SK-N-MC (cell line): Measurements from ENCODE around the gene FAM20C.

Experiments
- DNase-seq: peaks from one replicate; pipeline ENCODE4 v3.0.0-alpha.2; 2011; ENCODE audit warnings: low read depth, low spot score
- H3K27ac ChIP-seq: fragments of 200-600 bp; sonication (generic); 2 replicates; pipeline ENCODE4 v1.5.1; 2016; ENCODE audit warnings: mixed run types
- H3K36me3 ChIP-seq: fragments of 200-600 bp; sonication (generic); 2 replicates; pipeline ENCODE4 v1.6.1; 2017; ENCODE audit warnings: antibody characterized with exemption, low read length, mixed read lengths; ENCODE audit not compliant: insufficient read depth
- H3K4me3 ChIP-seq: fragments of 200-600 bp; sonication (generic); 2 replicates; pipeline ENCODE4 v1.5.1; 2016
- H3K9ac ChIP-seq: fragments of 200-600 bp; sonication (generic); 2 replicates; pipeline ENCODE4 v1.8.0; 2017; ENCODE audit warnings: mixed run types, mixed read lengths; ENCODE audit not compliant: insufficient read length
- H3K9me3 ChIP-seq: fragments of 200-600 bp; sonication (generic); 2 replicates; pipeline ENCODE4 v1.6.1; 2017; ENCODE audit warnings: low read depth, mild to moderate bottlenecking, antibody characterized with exemption, low read length, moderate library complexity, mixed read lengths
- EZH2 ChIP-seq: fragments of 200-600 bp; sonication (generic); IDR thresholded peaks from one replicate; pipeline ENCODE4 v1.6.1; 2017; ENCODE audit warnings: antibody characterized with exemption
- FOXP2 ChIP-seq: optimal IDR thresholded peaks from 2 replicates; pipeline ENCODE3; 2011; ENCODE audit warnings: mild to moderate bottlenecking, moderate library complexity; ENCODE audit not compliant: insufficient read depth; ENCODE audit errors: extremely low read length, control extremely low read depth
- POLR2AphosphoS5 ChIP-seq: IDR thresholded peaks from 2 replicates; pipeline ENCODE4 v1.6.1; 2012; ENCODE audit warnings: mild to moderate bottlenecking, low read depth, low read length, borderline replicate concordance

FAM20C gene

GRCh38 chr7:245574-246295 is 53.4 kb downstream of the FAM20C start:
- Histone ChIP-seq H3K9me3 (no peaks in the 10 kb centered on the region), H3K9ac (no peak overlapping the region), H3K4me3 (no peak overlapping the region), H3K27ac (no peak overlapping the region), H3K36me3 (no peaks in the 10 kb centered on the region)
- no peak for TF ChIP-seq EZH2
- TF ChIP-seq FOXP2, result no peak
- no peak for TF ChIP-seq POLR2AphosphoS5
- DNase-seq, result no peak

GRCh38 chr7:246451-246850 is 54.1 kb downstream of the FAM20C start:
- Histone ChIP-seq H3K9ac (no peak overlapping the region), H3K9me3 (no peaks in the 10 kb centered on the region), H3K27ac (no peak overlapping the region), H3K4me3 (no peak overlapping the region), H3K36me3 (no peaks in the 10 kb centered on the region)
- no peak for DNase-seq
- TF ChIP-seq EZH2 (no peak), FOXP2 (no peak), POLR2AphosphoS5 (no peak)

- Histone ChIP-seq H3K36me3 (no peaks in the 10 kb centered on the region), H3K4me3 (no peak overlapping the region), H3K27ac (no peak overlapping the region), H3K9ac (no peak overlapping the region), H3K9me3 (no peaks in the 10 kb centered on the region)
- TF ChIP-seq FOXP2, result no peak
- no peak for TF ChIP-seq EZH2
- no peak for TF ChIP-seq POLR2AphosphoS5
- DNase-seq, result no peak
Measured at GRCh38 chr7:247181-247580, 54.8 kb downstream of the FAM20C start.

GRCh38 chr7:247636-248035 is 55.3 kb downstream of the FAM20C start:
- Histone ChIP-seq H3K9me3 (no peaks in the 10 kb centered on the region), H3K27ac (no peak overlapping the region), H3K4me3 (no peak overlapping the region), H3K36me3 (no peaks in the 10 kb centered on the region), H3K9ac (no peak overlapping the region)
- DNase-seq, result no peak
- no peak for TF ChIP-seq FOXP2
- no peak for TF ChIP-seq EZH2
- no peak for TF ChIP-seq POLR2AphosphoS5

- Histone ChIP-seq H3K4me3 (no peak overlapping the region), H3K27ac (no peak overlapping the region), H3K9me3 (no peaks in the 10 kb centered on the region), H3K36me3 (no peaks in the 10 kb centered on the region), H3K9ac (no peak overlapping the region)
- no peak for DNase-seq
- no peak for TF ChIP-seq EZH2
- no peak for TF ChIP-seq FOXP2
- no peak for TF ChIP-seq POLR2AphosphoS5
Measured at GRCh38 chr7:248732-249435, 56.5 kb downstream of the FAM20C start.

GRCh38 chr7:249989-250388 is 57.6 kb downstream of the FAM20C start:
- DNase-seq, result no peak
- Histone ChIP-seq H3K9me3 (no peaks in the 10 kb centered on the region), H3K36me3 (no peaks in the 10 kb centered on the region), H3K27ac (no peak overlapping the region), H3K4me3 (no peak overlapping the region), H3K9ac (no peak overlapping the region)
- TF ChIP-seq POLR2AphosphoS5 (no peak), EZH2 (no peak), FOXP2 (no peak)

- no peaks in the 10 kb centered on the region for H3K9me3 ChIP-seq
- no peak overlapping the region for H3K4me3 ChIP-seq
- no peak for TF ChIP-seq POLR2AphosphoS5
- H3K36me3 ChIP-seq, result no peaks in the 10 kb centered on the region
- no peak for DNase-seq
- H3K27ac ChIP-seq, result no peak overlapping the region
- H3K9ac ChIP-seq, result no peak overlapping the region
Measured at GRCh38 chr7:250523-250922, 58.2 kb downstream of the FAM20C start.

GRCh38 chr7:251005-251404 is 58.6 kb downstream of the FAM20C start:
- Histone ChIP-seq H3K4me3 (no peak overlapping the region), H3K27ac (no peak overlapping the region), H3K9ac (no peak overlapping the region), H3K36me3 (no peaks in the 10 kb centered on the region), H3K9me3 (no peaks in the 10 kb centered on the region)
- no peak for DNase-seq
- TF ChIP-seq FOXP2, result no peak
- no peak for TF ChIP-seq POLR2AphosphoS5
